ENCODE measurements around the gene ADGRV1. TPM values are rescaled to one million over a fixed set of nuclear protein-coding genes. Genes with fewer than 3 reads are reported as not detected.

The ADGRV1 gene
- total RNA-seq, 1 donor from 2014 or later = 0.69 TPM

- no peak overlapping the region for H3K4me3 ChIP-seq (ENCODE audit: low read depth, low read length)
- no peak for TF ChIP-seq CTCF (conservative IDR thresholded peaks at IDR 0.05; ENCODE audit: low read depth, low read length)
- no peak for DNase-seq (ENCODE audit: low read depth)
Observed at GRCh38 chr5:91070761-91071550, 512.4 kb downstream of the ADGRV1 start.

- no peak for TF ChIP-seq CTCF (conservative IDR thresholded peaks at IDR 0.05; ENCODE audit: low read depth, low read length)
- H3K4me3 ChIP-seq (ENCODE audit: low read depth, low read length) = no peak overlapping the region
- DNase-seq (ENCODE audit: low read depth) = no peak
Observed at GRCh38 chr5:91072881-91073280, 514.3 kb downstream of the ADGRV1 start.

GRCh38 chr5:91074615-91075014 lies 516.0 kb downstream of the ADGRV1 start:
- no peak overlapping the region for H3K4me3 ChIP-seq (ENCODE audit: low read depth, low read length)
- TF ChIP-seq CTCF (conservative IDR thresholded peaks at IDR 0.05; ENCODE audit: low read depth, low read length) = peak; percentile 46
- peak; percentile 99 for DNase-seq (ENCODE audit: low read depth)

- no peak for TF ChIP-seq CTCF (conservative IDR thresholded peaks at IDR 0.05; ENCODE audit: low read depth, low read length)
- H3K4me3 ChIP-seq (ENCODE audit: low read depth, low read length) = no peak overlapping the region
- DNase-seq (ENCODE audit: low read depth) = no peak
Observed at GRCh38 chr5:91076138-91076537, 517.5 kb downstream of the ADGRV1 start.

GRCh38 chr5:91077623-91078022 lies 519.0 kb downstream of the ADGRV1 start:
- H3K4me3 ChIP-seq (ENCODE audit: low read depth, low read length) = no peak overlapping the region
- DNase-seq (ENCODE audit: low read depth) = no peak
- no peak for TF ChIP-seq CTCF (conservative IDR thresholded peaks at IDR 0.05; ENCODE audit: low read depth, low read length)

GRCh38 chr5:91079037-91079436 lies 520.4 kb downstream of the ADGRV1 start:
- TF ChIP-seq CTCF (conservative IDR thresholded peaks at IDR 0.05; ENCODE audit: low read depth, low read length) = no peak
- peak; percentile 76 for DNase-seq (ENCODE audit: low read depth)

GRCh38 chr5:91089758-91090157 lies 531.2 kb downstream of the ADGRV1 start:
- TF ChIP-seq CTCF (conservative IDR thresholded peaks at IDR 0.05; ENCODE audit: low read depth, low read length) = no peak
- H3K4me3 ChIP-seq (ENCODE audit: low read depth, low read length) = no peak overlapping the region
- DNase-seq (ENCODE audit: low read depth) = no peak

More at GRCh38 chr5:91079037-91079436, 520.4 kb downstream of the ADGRV1 start:
- no peak overlapping the region for H3K4me3 ChIP-seq (ENCODE audit: low read depth, low read length)
